ENCODE measurements around the gene CNIH2.

DNA sequence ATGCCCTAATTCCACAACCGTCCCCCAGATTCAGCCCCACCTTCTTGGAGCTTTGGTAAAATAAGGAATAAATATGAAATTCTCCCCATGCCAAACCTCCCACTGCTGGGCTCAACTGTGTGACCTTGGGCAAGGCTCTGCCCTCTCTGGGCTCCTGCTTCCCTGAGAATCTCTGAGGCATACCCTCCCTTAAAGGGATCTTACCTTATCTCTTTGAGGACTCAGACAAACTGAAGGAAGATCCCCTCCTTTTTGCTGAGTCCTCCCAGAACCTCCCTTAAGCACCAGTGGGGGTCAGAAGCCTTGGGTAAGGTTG is 36.2 kb downstream of the CNIH2 start:
- TF ChIP-seq GATA3 (IDR thresholded peaks at IDR 0.05; ENCODE audit: low read depth, low read length) (no peak), GATA2 (IDR thresholded peaks at IDR 0.05; ENCODE audit: low read depth, low read length) (no peak)
